ENCODE data around the gene EFCAB9.

EFCAB9 gene

DNA sequence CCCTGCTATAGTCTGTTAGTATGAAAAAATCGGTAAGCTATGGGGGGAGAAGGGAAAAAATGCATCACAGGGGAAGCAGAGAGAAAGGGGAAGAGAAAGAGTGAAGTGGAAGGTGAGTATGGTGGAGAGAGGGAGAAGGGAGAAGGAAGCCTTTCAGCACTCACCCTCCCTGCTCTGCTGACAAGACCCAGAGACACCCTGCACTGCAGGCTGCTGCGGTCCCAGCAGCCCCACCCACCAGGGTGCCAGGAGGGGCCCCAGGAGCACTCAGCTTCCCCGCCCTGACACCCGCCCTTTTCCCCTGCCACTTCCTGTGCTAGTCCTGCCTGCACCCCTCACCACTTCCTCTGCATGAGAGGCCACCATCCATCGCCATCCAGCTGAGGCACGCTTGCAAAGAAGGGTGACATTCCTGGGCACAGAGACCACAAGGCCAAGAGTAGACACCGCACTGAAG, 18.7 kb upstream of the EFCAB9 start:
- TF ChIP-seq, protein P1, sequence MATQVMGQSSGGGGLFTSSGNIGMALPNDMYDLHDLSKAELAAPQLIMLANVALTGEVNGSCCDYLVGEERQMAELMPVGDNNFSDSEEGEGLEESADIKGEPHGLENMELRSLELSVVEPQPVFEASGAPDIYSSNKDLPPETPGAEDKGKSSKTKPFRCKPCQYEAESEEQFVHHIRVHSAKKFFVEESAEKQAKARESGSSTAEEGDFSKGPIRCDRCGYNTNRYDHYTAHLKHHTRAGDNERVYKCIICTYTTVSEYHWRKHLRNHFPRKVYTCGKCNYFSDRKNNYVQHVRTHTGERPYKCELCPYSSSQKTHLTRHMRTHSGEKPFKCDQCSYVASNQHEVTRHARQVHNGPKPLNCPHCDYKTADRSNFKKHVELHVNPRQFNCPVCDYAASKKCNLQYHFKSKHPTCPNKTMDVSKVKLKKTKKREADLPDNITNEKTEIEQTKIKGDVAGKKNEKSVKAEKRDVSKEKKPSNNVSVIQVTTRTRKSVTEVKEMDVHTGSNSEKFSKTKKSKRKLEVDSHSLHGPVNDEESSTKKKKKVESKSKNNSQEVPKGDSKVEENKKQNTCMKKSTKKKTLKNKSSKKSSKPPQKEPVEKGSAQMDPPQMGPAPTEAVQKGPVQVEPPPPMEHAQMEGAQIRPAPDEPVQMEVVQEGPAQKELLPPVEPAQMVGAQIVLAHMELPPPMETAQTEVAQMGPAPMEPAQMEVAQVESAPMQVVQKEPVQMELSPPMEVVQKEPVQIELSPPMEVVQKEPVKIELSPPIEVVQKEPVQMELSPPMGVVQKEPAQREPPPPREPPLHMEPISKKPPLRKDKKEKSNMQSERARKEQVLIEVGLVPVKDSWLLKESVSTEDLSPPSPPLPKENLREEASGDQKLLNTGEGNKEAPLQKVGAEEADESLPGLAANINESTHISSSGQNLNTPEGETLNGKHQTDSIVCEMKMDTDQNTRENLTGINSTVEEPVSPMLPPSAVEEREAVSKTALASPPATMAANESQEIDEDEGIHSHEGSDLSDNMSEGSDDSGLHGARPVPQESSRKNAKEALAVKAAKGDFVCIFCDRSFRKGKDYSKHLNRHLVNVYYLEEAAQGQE (IDR thresholded peaks at IDR 0.05; ENCODE audit: insufficient read depth in 1 of 2, low read depth in 2 of 2, low read length in 2 of 2) = no peak

DNA sequence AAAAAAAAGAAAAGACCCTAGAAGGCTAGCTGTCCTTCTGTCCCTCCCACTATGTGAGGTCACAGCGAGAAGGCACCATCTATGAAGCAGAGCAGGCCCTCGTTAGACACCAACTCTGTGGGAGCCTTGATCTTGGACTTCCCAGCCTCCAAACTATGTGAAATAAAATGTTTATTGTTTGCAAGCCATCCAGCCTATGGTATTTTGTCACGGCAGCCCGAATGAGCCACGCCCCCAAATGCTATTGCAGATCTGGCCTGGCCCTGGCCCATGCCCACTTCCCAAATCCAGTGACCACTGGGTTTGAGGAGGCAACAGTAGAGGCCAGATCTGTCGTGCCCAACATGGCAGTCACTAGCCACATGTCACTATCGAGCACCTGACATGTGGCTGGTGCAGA, 16.8 kb upstream of the EFCAB9 start:
- no peak for TF ChIP-seq POLR2AphosphoS5 (IDR thresholded peaks at IDR 0.05; ENCODE audit: low read depth, low read length)
- TF ChIP-seq FOXP2 (optimal IDR thresholded peaks at IDR 0.05; ENCODE audit: borderline replicate concordance, extremely low read depth, extremely low read length, insufficient read depth) = no peak
- TF ChIP-seq, protein P1 (IDR thresholded peaks at IDR 0.05; ENCODE audit: insufficient read depth in 1 of 2, low read depth in 2 of 2, low read length in 2 of 2) = no peak
- TF ChIP-seq SIN3A (IDR thresholded peaks at IDR 0.05; ENCODE audit: borderline replicate concordance, insufficient read depth, low read length) = no peak
- TF ChIP-seq TAF1 (IDR thresholded peaks at IDR 0.05; ENCODE audit: borderline replicate concordance, insufficient read depth, low read length) = no peak

DNA sequence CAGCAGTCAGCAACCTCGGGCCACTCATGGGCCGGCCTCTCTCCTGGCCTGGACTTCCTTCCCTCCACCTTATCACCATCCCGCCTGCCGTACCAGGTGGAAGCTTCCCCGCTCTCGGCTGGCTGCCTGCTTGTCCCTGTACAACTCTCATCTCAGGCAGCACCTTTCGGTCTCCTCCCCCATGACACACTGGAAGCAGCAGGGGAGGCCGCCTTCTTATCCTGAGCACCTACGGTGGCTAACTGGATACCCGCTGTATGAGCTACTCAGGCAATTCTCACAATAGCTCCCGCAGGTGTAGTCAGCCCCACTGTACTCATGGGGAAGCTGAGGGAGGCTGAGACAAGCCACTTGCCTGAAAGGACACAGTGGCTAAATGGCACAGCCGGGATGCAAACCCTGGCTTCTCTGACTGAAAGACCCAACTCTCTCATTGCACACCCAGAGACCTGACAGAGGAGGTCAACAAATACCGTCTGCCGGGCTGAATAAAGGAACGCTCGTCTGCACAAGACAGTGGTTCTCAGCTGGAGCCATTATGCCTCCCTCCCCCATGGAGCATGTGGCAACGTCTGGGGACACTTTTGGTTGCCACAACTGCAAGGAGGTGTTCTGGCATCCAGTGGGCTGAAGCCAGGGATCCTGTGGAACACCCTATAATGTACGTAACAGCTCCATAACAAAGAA, 15.5 kb upstream of the EFCAB9 start:
- no peak for TF ChIP-seq POLR2AphosphoS5 (IDR thresholded peaks at IDR 0.05; ENCODE audit: low read depth, low read length)
- TF ChIP-seq FOXP2 (optimal IDR thresholded peaks at IDR 0.05; ENCODE audit: borderline replicate concordance, extremely low read depth, extremely low read length, insufficient read depth) = no peak

DNA sequence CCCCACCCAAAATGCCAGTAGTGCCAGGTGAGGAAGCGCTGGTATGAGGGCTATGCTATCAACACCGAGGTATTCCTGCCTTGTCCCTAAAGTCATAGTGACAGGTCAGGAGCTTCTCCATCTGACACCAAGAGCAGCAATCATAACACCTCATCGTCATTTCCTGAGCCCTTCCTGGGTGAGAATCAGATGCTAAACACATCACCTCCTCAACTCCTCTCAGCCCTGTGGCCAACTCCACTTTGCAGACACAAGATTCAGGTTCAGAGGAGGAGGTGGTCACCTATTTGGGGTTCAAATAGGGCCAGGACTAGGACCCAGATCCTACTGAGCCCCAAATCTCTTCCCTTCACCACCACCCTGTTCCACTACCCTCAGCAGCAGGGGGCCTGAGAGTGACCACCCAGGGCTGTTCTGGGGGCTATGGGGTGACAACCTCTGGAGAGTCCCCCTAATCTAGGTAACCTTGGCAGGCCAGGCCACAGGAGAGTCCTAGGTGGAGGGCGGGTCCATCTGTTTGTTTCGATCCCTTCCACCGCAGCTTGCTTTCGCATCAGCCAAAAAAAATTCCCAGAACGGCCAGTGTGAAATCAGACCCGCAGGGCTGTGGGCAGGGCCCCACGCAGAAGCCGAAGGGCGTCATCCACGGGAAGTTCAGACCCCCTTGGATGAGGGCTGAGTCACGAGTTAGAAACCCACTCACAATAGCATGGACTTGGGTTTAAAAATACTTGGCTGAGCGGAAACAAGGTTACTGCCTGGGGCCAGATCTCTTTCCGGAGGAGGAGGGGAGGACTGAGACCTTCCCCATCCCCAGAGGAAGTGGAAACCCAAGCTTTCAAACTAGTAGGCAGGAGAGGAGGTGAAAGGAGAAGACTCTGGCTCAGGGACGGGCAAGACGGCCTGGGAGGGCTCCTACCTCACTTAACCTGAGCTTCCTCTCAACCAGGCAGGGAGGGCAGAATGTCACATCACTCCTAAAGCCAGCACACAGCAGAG, 14.7 kb upstream of the EFCAB9 start:
- TF ChIP-seq SIN3A (IDR thresholded peaks at IDR 0.05; ENCODE audit: borderline replicate concordance, insufficient read depth, low read length) (peak; percentile 76; the same call in 1 of the 2 replicates), FOXP2 (optimal IDR thresholded peaks at IDR 0.05; ENCODE audit: borderline replicate concordance, extremely low read depth, extremely low read length, insufficient read depth) (peak; percentile 38), TAF1 (IDR thresholded peaks at IDR 0.05; ENCODE audit: borderline replicate concordance, insufficient read depth, low read length) (no peak), POLR2AphosphoS5 (IDR thresholded peaks at IDR 0.05; ENCODE audit: low read depth, low read length) (no peak; the same call in 1 of the 2 replicates)
- TF ChIP-seq, protein P1 (IDR thresholded peaks at IDR 0.05; ENCODE audit: insufficient read depth in 1 of 2, low read depth in 2 of 2, low read length in 2 of 2) = peak in 1 of 2 experiments; percentile 54; a peak in 1 of 4 replicates

DNA sequence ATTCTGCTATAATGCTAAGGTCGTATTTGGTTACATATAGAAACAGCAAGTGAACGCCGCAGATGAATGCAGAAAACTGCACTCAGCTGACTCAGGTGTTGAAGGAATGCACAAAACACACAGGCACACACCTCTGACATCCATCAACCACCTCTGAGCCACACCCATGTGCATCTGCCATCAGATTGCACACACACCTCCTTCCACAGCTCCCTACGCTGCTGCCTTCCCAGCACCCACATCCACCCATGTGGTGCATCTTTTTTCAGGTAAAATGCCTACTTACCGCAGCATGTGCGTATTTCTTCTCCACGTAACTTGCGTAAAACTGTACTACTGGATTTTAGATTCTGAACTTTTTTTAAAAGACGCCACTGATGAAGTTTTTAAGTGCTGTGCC, 13.0 kb upstream of the EFCAB9 start:
- TF ChIP-seq FOXP2 (optimal IDR thresholded peaks at IDR 0.05; ENCODE audit: borderline replicate concordance, extremely low read depth, extremely low read length, insufficient read depth) (no peak), SIN3A (IDR thresholded peaks at IDR 0.05; ENCODE audit: borderline replicate concordance, insufficient read depth, low read length) (no peak), TAF1 (IDR thresholded peaks at IDR 0.05; ENCODE audit: borderline replicate concordance, insufficient read depth, low read length) (no peak), POLR2AphosphoS5 (IDR thresholded peaks at IDR 0.05; ENCODE audit: low read depth, low read length) (no peak)
- TF ChIP-seq, protein P1 (IDR thresholded peaks at IDR 0.05; ENCODE audit: insufficient read depth in 1 of 2, low read depth in 2 of 2, low read length in 2 of 2) = no peak

Measured in PFSK-1 (cell line).